Karpas-422 (cell line): ENCODE data around the gene HPSE. TPM values are rescaled to one million over a fixed set of nuclear protein-coding genes. Genes with fewer than 3 reads are reported as not detected.

Experiments
- DNase-seq: peaks from one replicate; pipeline ENCODE4 v3.0.0-alpha.2; 2015
- H2AFZ ChIP-seq: fragments of 200-600 bp; sonication (generic); 2 replicates; pipeline ENCODE4 v1.6.1; 2014; ENCODE audit warnings: antibody characterized with exemption, low read length, mixed read lengths
- H3K27ac ChIP-seq: fragments of 200-600 bp; sonication (generic); 2 replicates; pipeline ENCODE4 v1.5.1; 2014; ENCODE audit warnings: mild to moderate bottlenecking, low read length, moderate library complexity
- H3K27me3 ChIP-seq: fragments of 200-600 bp; sonication (generic); 2 replicates; pipeline ENCODE4 v1.6.1; 2014; ENCODE audit warnings: low read length, mixed read lengths
- H3K36me3 ChIP-seq: fragments of 200-600 bp; sonication (generic); 2 replicates; pipeline ENCODE4 v1.6.1; 2014; ENCODE audit warnings: low read length, mixed read lengths; ENCODE audit not compliant: insufficient read depth
- H3K4me1 ChIP-seq: fragments of 200-600 bp; sonication (generic); 2 replicates; pipeline ENCODE4 v1.6.1; 2014; ENCODE audit warnings: mild to moderate bottlenecking, low read length, mixed read lengths
- H3K4me2 ChIP-seq: fragments of 200-600 bp; sonication (generic); 2 replicates; pipeline ENCODE4 v1.6.1; 2014; ENCODE audit warnings: low read length, low read depth, mild to moderate bottlenecking; ENCODE audit not compliant: poor library complexity, severe bottlenecking
- H3K4me3 ChIP-seq: fragments of 200-600 bp; sonication (generic); 2 replicates; pipeline ENCODE4 v1.5.1; 2014; ENCODE audit warnings: mild to moderate bottlenecking, antibody characterized with exemption, low read length, mixed read lengths
- H3K79me2 ChIP-seq: fragments of 200-600 bp; sonication (generic); 2 replicates; pipeline ENCODE4 v1.6.1; 2014; ENCODE audit warnings: mild to moderate bottlenecking, low read length, mixed read lengths
- H3K9ac ChIP-seq: fragments of 200-600 bp; sonication (generic); 2 replicates; pipeline ENCODE4 v1.6.0; 2014; ENCODE audit warnings: low read length
- H3K9me2 ChIP-seq: fragments of 200-600 bp; sonication (generic), shearing (Covaris generic); replicated peaks from 2 replicates; pipeline ENCODE4 v1.6.0; 2014; ENCODE audit warnings: mild to moderate bottlenecking, low read length, moderate library complexity; ENCODE audit not compliant: insufficient read depth
- H3K9me3 ChIP-seq: fragments of 300-700, 200-600 bp; sonication (generic); 2 replicates; pipeline ENCODE4 v1.6.1; 2014; ENCODE audit warnings: low read length, mixed read lengths
- H4K20me1 ChIP-seq: fragments of 200-600 bp; sonication (generic); 2 replicates; pipeline ENCODE4 v1.6.1; 2014; ENCODE audit warnings: mild to moderate bottlenecking, antibody characterized with exemption, low read length, low read depth; ENCODE audit not compliant: insufficient read depth
- small RNA-seq: library from RNA; depleted of rRNA; stranded (forward); fragments of <200 nt; gene quantifications from one replicate; pipeline ENCODE3, GENCODE V24; 2014
- total RNA-seq: library from RNA; depleted of rRNA; stranded (reverse); fragments of >200 nt; shearing (Covaris generic); gene quantifications from 2 replicates; pipeline ENCODE4 v1.2.3, GENCODE V29; 2014; ENCODE audit warnings: low replicate concordance; rRNA removed

HPSE gene
- total RNA-seq, 1 experiment from 2014 or later = 0.15 TPM

DNA sequence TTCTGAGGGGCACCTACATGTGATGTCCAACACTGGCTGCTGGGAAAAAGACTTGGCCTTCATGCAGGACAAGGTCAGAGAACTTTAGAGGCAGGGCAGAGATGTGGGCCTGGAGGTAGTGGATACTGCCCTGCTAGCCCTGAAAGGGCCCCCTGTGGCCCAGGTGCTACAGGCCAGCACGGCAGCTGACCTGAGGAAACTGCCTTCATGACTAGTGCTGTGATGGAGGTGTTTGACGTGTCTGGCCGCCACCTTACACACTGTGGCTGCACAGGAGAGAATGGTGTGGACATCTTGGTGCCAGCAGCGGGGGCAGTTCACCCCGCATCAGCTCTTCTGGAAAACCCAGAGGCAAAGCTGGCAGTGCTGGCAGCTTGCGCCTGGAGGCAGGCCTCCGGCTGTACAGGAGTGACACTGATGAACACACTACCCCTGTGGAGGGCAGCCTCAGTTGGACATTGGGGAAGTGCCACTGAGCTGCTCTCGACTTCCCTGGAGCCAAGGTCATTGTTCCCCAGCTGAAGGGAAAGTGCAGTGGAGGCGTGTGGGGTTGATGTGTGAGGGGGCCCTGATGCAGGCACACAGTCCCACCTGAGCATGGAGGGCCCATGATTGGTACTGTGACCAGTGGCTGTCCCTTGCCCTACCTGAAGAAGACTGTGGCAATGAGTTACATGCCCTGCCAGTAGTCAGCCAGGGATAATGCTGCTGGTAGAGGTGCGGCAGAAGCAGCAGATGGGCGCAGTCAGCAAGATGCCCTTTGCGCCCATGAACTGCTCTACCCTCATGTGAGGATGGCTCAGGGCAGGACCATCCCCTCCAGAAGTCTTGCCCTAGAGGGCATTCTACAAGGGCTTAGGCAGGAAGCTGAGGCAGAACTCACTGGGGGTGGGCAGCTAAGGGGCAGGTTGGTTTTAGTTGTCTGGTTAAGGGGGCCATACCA, 87.0 kb downstream of the HPSE start:
- H3K36me3 ChIP-seq = no peaks in the 10 kb centered on the region
- no peaks in the 10 kb centered on the region for H4K20me1 ChIP-seq
- H3K27me3 ChIP-seq = no peaks in the 10 kb centered on the region
- no peak overlapping the region for H3K4me2 ChIP-seq
- H3K27ac ChIP-seq = no peak overlapping the region
- no peaks in the 10 kb centered on the region for H3K9me3 ChIP-seq
- no peak overlapping the region for H3K9ac ChIP-seq
- no peaks in the 10 kb centered on the region for H3K9me2 ChIP-seq
- DNase-seq = no peak
- no peak overlapping the region for H3K4me3 ChIP-seq
- no peaks in the 10 kb centered on the region; the same call in 1 of the 2 replicates for H3K4me1 ChIP-seq
- H3K79me2 ChIP-seq = no peaks in the 10 kb centered on the region
- H2AFZ ChIP-seq = no peak overlapping the region

Small RNAs within 50 kb of the gene (small RNA-seq; reads per million reads assigned to genes)
- not detected for gene AC114781.5

Other genes with a start within 250 kb of the HPSE start
- not detected in 2 replicates for gene PLAC8, start 220.1 kb downstream of the HPSE start, total RNA-seq
- gene COQ2, start 50.0 kb downstream of the HPSE start, total RNA-seq = 1.2 and 3.6 TPM in 2 replicates
- gene HELQ, start 121.0 kb upstream of the HPSE start, total RNA-seq = 6.0 and 17.3 TPM in 2 replicates
- gene MRPS18C, start 121.2 kb upstream of the HPSE start, total RNA-seq = 10.4 and 24.8 TPM in 2 replicates
- gene ABRAXAS1, start 150.3 kb upstream of the HPSE start, total RNA-seq = 8.1 and 18.9 TPM in 2 replicates
- not detected in 2 replicates for gene GPAT3, start 201.3 kb upstream of the HPSE start, total RNA-seq